ENCODE measurements around the gene AP1M2. TPM values are rescaled to one million over a fixed set of nuclear protein-coding genes. Genes with fewer than 3 reads are reported as not detected.

The AP1M2 gene
- total RNA-seq, 1 experiment from 2014 or later, result 146 TPM

DNA sequence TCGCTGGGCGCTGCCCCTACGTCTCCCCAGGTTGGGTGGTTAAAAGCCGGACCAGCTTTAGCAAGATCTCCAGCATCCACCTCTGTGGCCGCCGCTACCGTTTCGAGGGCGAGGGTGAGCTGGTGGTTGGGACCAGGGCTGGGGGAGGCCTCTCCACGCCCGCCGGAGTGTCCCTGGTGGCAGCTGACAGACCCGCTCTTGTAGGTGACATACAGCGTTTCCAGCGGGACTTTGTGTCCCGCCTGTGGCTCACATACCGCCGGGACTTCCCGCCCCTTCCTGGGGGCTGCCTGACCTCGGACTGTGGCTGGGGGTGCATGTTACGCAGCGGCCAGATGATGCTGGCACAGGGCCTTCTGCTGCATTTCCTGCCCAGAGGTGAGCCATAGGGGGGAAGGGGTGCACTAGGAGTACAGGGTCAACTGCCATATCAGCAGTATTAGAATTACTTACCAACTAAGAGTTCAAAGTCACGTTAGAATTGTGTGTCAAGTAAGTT lies 42.3 kb downstream of the AP1M2 start:
- H3K4me2 ChIP-seq (ENCODE audit: insufficient read depth, insufficient read length, low read length), result peak overlapping the region; percentile 53
- H2BK12ac ChIP-seq (ENCODE audit: insufficient read length, low read depth, low read length), result no peak overlapping the region
- H3K4ac ChIP-seq (ENCODE audit: low read depth, low read length), result no peak overlapping the region
- no peaks in the 10 kb centered on the region for H3K23me2 ChIP-seq (ENCODE audit: insufficient read length, low read depth, low read length, poor library complexity, severe bottlenecking)
- H3K23ac ChIP-seq (ENCODE audit: insufficient read length, low read depth, low read length), result no peak overlapping the region
- no peak overlapping the region for H3K14ac ChIP-seq (ENCODE audit: insufficient read depth, low read length)
- H3K79me2 ChIP-seq (ENCODE audit: insufficient read depth, low read length), result no peaks in the 10 kb centered on the region
- no peak overlapping the region for H2BK20ac ChIP-seq (ENCODE audit: low read depth, low read length, poor library complexity, severe bottlenecking)
- H3K9me3 Mint-ChIP-seq, result no peaks in the 10 kb centered on the region
- no peak overlapping the region for H2BK15ac ChIP-seq (ENCODE audit: low read depth, low read length)
- WGBS (ENCODE audit: extremely low coverage, insufficient read length, low lambda C conversion rate), result no CpG with 5 or more reads among the region's 23 CpGs
- H3K4me1 ChIP-seq (ENCODE audit: insufficient read depth, low read length), result no peaks in the 10 kb centered on the region
- no peak overlapping the region for H3T11ph ChIP-seq (ENCODE audit: low read length)
- peaks cover 2% of the 10 kb centered on the region; the same call in 1 of the 2 replicates for H3K27me3 Mint-ChIP-seq (ENCODE audit: low read depth)
- peaks cover 4 to 12% of the 10 kb centered on the region in 2 experiments for H3K4me1 Mint-ChIP-seq
- H3K27ac Mint-ChIP-seq, result peak overlapping the region in 1 of 3 experiments; percentile 91; a peak in 1 of 7 replicates
- H2AFZ ChIP-seq (ENCODE audit: low read length), result no peak overlapping the region
- no peak overlapping the region for H3K56ac ChIP-seq (ENCODE audit: insufficient read length, low read depth, low read length)
- no peak overlapping the region for H3K18ac ChIP-seq (ENCODE audit: insufficient read length, low read depth, low read length)
- H4K20me1 ChIP-seq (ENCODE audit: control insufficient read depth, insufficient read depth, insufficient read length), result no peaks in the 10 kb centered on the region
- H4K91ac ChIP-seq (ENCODE audit: insufficient read length, low read depth, low read length), result no peak overlapping the region
- H4K8ac ChIP-seq (replicated peaks; ENCODE audit: insufficient read length, low read depth, low read length), result no peak overlapping the region
- peak overlapping the region; percentile 89 for H3K4me3 Mint-ChIP-seq
- H3K79me1 ChIP-seq (ENCODE audit: insufficient read depth, low read depth, low read length, poor library complexity, severe bottlenecking), result no peaks in the 10 kb centered on the region
- no peak overlapping the region for H2BK120ac ChIP-seq (ENCODE audit: low read depth, low read length, poor library complexity, severe bottlenecking)
- H2BK5ac ChIP-seq (ENCODE audit: insufficient read length, low read length), result no peak overlapping the region
- no peak overlapping the region for H3K27ac ChIP-seq (ENCODE audit: insufficient read length, low read depth, low read length)
- TF ChIP-seq CTCF (conservative IDR thresholded peaks at IDR 0.05), result no peak
- peaks cover 10 to 26% (median 24%) of the 10 kb centered on the region in 3 experiments; a peak in 6 of 7 replicates for H3K36me3 Mint-ChIP-seq (ENCODE audit: insufficient read depth in 1 of 3, low read depth in 3 of 3)
- no peaks in the 10 kb centered on the region for H3K27me3 ChIP-seq (ENCODE audit: insufficient read depth, low read length)
- no peak overlapping the region for H3K9ac ChIP-seq (ENCODE audit: extremely low read depth, insufficient read length, low read length)
- H3K9me3 ChIP-seq (ENCODE audit: control insufficient read depth, low read depth, low read length), result no peaks in the 10 kb centered on the region
- no peak overlapping the region for H2AK5ac ChIP-seq (ENCODE audit: insufficient read length, low read length)
- H4K5ac ChIP-seq (ENCODE audit: insufficient read length, low read depth, low read length), result no peak overlapping the region
- no peak for DNase-seq

Data from H9 (cell line).